AG08396 (cell line): Measurements from ENCODE around the gene HCFC2.

ENCODE experiments used
- DNase-seq: peaks from one replicate; pipeline ENCODE4 v3.0.0; 2012; ENCODE audit warnings: low spot score, mixed read lengths

HCFC2 gene

DNA sequence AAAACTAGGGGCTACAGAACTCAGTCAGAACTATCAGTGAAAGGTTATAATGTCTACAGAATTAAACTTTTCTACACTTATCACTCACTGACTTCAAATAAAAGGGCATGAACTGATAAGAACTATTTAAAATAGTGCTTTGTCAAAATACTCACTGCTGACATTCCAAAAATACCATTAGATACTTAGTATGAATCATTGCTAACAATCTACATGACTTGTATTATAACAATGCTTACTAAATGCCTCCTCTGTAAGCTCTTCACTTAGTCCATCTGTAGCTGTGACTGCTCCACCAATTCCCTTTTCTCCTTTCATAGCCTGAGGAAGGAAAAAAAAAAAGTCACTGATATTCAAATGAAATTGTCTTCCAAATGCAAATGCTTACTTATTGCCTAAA, 56.7 kb downstream of the HCFC2 start:
- peak; percentile 43 for DNase-seq

DNA sequence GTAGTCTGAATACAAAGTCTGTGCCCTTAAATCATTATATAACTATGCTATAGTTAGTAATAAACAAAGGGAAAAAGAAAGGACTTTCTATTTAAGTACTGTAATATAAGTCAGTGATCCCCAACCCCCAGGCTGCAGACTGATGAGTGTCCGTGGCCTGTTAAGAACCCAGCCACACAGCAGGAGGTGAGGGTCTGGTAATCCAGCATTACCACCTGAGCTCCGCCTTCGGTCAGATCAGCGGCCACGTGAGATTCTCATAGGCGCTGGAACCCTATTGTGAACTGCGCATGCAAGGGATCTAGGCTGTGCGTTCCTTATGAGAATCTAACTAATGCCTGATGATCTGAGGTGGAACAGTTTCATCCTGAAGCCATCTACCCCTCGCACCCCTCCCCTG, 58.0 kb downstream of the HCFC2 start:
- no peak for DNase-seq

DNA sequence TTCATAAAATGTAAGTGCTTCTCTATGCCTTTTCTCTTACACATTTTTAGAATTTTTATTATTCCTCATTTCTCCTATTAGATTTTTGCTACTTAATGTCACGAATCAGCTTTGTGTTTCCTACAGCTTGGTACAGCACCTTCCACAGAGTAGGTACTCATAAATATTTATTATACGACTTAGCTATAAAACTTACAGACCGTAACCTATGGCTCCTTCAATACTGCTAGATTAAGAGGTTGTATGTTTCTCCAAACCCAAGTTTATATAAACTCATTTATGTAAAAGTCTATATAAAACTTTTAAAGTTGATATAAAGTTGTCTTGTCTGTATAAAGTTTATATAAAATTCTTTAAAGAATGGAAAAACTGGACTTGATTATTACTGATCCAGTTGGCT, 62.2 kb downstream of the HCFC2 start:
- no peak for DNase-seq

DNA sequence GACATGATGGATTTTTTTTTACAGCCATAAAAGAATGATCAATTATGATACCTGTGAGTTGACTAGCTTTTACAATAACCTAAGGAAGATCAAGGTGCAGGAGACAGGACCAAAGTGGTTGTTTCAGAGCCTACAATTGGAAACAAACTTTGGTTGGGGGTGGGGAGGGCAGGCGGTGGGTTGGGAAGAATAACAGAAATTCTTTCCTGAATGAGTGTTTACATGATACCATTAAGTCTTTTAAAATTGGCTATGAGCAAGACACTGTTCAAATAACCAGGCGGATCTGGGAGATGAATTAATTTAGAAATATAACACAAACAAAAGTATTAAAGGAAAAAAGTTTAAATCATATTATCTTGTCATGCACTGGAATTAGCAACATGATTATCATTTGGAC, 66.4 kb downstream of the HCFC2 start:
- DNase-seq, result no peak

DNA sequence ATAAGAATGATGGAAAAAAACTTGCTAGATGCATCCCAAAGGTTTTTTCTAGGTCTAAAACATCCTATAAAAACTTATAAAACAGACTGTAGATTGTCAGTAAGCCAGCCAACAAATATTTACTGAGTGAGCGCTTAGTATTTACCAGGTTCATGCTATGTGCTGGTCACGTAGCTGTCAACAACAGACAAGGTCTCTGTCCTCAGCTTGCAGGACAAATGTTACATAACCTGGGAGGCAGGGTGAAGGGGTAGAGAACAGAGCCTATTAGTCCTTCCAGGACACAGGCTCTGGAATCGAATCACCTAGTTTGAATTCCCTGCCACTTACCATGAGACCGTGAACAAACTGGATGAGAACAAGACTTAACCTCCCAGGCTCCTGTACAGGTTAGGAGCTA, 67.3 kb downstream of the HCFC2 start:
- DNase-seq, result no peak

DNA sequence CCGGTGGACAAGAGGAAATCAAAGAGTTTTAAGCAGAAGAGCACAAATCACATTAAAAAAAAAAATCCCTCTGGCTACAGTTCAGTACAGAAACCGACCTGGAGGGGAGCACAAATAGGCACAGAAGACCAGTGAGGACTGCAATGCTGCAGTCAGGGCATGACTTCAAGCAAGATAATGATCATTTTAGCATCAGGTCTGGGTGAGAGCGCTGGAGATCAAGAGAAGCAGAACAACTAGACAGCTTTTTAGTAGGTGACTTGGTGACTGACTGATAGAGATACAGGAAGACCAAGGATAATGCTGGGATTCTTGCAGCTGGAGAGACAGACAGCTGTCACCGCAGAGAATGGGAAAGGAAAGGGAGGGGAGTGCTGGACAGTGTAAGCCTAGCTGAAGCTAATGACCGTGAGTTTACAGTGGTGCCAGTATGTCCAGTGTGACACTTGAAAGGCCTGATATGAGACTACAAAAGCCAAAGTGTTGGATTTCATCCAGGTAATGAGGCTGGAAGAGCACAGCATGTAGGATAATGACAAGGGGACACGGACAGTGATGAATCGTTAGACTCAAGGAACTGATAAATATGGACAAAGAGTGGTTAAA, 68.1 kb downstream of the HCFC2 start:
- DNase-seq, result no peak

DNA sequence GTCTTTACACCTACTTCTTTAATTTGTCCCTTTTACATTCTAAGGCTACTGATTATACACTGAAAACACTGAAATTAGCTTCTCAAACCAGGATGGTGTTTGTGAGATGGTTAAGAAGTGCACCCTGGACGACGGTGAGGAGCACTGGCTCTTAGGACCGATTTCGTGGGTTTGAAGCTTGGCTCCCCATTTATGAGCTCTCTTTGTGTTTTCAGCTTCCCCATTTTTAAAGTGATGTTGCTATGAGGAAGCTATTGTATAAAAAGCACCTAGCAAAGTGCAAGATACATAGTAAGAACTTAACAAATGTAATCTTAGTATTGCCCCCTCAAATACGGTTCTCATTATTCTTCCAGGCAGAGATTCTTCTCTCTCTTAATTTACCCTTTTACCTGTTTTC, 69.0 kb downstream of the HCFC2 start:
- no peak for DNase-seq

DNA sequence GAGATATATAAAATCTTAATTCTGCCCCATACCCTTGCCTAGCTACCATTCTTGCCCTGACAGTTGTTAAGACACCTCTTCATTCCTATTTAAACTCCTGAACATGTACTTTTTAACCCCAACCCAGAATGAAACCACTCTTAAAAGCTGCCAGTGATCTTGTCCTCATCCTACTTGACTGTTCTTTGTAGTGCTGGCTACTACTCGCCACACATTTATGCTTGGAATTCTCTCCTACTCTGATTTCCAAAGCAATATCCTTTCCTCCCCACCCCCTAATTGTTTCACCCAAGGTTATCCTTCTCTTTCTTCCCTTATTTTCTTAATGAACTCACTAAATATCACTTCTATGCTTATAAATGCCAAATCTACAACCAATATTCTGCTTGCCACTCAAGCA, 69.5 kb downstream of the HCFC2 start:
- DNase-seq, result no peak

DNA sequence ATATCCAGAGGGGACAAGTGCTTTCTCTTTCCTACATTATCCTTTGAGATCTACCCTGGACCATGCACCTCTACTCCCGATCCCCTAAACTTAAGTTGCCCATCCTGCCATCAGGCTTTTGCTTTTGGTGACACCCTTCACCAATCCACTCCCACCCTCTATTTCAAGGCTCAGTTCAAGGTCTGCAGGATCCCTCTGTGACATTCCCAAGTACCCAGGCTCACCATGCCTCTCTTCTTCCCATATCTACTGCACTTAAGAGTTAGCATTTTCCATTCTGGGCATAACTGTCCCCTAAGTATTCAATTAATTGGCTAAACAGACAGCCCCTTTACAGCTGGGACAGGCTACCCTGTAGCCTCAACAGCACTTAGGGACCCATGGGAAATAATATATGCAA, 70.6 kb downstream of the HCFC2 start:
- no peak for DNase-seq

DNA sequence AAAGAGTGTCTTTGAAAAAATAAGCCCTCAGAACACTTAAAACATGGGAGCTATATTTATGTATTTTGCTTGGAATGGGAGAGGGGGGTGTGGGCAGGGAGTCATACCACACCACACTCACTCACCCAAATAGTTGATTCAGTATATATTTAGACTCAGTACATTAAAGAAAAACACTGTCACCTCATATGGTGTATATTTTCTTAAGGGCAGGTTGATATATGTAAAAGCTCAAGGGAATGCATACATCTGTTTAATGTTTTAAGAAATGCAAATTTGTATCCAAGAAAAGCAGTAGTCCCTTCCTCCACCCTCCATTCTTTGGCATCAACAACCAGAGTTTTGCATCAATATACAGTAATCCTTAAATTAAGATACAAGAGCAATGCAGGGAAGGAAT, 72.2 kb downstream of the HCFC2 start:
- peak; percentile 23 for DNase-seq

DNA sequence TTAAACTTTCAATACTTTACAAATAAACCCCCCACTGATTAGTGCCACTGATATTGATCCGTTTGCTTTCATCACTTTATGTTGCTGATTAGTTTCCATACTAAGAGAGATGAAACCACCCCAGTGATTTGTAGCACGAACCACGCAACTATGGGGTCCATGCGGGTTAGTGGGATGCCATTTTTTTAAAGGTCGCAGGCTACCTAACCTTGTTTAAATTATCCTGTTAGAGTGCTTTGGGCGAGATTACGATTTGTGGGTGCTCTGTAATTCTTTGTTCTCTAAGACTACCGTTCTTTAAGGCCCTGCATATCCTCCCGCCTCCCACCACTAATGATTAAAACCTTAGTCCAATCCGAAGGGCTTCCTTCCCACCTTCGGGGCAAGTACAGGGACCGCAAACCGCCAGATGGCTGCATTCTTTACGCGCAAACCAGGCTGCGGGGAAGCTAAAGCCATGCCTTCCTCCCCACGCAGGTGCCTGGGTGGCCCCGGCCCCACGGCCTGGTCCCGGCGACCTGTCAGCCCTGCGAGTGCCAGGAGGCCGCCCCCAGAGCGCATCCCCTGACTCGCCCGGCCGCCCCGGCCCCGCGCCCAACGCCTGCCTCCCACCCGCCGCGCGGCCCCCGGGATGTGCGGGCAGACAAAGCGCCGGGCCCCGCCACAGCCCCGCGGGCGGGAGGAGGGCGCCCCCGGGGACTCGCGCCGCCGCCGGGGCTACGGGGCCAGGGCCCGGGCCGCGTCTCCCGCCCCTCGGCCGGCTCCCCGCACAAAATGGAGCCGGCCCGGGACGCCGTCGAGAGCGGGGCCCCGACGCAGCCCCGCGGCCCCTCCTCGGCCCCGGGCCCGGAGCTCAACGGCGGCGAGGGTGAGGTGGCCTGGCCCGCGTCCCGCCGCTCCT, 72.9 kb downstream of the HCFC2 start:
- peak; percentile 49 for DNase-seq

DNA sequence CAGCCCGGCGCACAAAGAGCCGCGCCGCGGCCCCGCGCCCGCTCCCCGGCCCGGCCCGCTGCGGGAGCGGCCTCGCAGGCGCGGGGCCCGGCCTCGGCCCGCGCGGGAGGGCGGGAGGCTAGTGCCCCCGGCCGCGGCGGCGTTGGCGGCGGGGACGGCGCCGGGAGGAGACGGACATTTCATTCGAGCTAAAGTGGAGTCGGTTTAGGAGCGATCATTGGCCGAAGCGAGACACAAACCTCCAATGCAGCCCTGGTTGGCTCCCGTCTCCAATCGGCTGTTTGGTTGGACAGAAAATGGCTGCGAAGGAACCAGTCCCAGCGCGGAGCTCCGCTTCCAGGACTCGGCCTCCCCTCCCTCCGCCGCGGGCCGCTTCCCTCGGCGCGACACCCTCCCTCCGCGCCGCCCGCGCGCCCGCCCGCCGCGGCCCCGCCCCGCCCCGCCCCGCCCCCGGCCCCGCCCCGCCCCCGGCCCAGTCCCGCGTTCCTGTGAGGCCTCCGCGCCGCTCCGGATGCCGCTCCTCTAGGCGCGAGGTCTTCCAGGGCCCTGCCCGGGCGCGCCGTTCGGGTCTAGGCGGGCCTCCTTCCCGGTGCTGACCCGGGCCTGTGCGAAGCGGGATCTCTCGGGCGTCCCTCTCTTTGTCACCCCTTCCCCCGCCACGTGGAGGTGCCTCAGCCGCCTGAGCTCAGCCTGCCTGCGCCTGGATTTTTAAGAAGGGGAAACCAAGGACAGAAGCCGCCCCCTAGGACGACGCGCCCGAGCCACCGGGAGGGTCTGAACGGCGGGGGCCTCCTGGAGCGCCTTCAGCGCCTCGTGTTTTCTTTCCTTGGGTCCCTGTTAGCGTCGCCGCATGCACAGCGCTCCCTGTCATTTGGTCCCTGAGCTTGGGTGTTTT, 73.8 kb downstream of the HCFC2 start, which contains the start of gene NFYB:
TSS of gene NFYB (minus strand) at position 309 of the 895 bp plus-strand sequence. CDS start 2,757 bp downstream, outside the sequence.
- peak; percentile 98 for DNase-seq

DNA sequence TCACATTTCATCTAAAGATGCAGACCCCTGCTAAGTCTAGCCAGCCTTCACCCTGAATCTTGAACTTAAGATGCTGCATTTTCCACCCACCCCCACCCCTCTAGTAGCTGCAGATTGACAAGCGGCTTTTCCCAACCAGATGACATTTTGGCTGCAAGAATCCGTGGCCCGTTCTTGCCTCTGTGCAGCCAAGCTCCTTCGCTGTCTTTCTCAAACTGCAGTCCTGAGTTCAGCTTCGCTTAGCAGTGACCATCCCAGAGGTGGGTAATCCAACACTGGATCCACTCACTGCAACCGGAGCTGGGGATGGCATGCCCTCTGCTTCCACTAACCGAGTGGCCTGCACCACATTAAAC, 74.4 kb downstream of the HCFC2 start:
- peak; percentile 14 for DNase-seq

DNA sequence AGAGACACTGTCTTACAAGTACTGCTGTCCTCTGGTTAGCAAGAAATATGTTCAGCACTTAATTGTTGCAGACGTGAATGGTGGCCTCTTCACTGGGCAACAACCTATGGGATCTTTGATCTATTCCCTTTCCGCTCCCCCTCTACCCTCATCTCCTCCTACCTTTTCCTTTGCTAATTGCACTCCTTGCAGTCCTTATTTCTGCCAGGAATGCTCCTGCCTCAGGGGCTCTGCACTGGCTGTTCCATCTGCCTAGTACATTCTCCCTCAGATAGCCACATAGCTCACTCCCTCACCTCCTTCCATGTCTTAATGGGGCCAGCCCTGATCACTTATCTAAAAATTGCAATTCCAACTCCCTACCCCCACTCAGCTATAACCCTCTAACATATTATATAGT, 78.2 kb downstream of the HCFC2 start:
- DNase-seq, result no peak

DNA sequence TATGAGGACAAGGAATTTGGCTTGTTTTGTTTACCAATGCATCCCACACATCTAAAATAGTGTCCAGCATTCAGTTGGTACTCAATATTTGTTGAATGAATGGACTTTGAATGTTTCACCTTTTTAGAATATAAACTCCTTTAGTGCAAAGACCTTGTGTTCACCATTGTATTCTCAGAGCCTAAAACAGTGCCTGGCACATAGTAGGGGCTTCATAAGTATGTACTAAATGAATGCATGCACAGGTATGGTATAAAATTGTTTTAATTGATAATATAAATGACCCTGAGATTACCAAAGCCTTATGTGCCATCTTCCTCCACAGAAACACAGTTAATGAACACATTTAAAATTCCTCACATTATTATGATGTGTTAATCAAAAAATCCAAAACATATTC, 78.7 kb downstream of the HCFC2 start:
- DNase-seq, result no peak

DNA sequence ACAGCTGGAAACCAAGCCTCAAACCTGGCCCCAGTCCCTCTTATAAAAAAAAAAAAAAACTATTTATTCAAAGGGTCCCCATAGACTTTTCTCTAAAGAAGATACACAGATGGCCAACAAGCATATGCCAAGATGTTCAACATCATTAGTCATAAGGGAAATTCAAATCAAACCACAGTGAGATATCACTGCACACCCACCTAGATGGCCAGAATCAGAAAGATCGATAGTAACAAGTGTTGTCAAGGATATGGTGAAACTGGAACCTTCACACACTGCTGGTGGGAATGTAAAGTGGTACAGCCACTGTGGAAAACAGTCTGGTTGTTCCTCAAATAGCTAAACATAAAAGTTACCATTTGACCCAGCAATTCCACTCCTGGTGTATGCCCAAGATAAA, 79.6 kb downstream of the HCFC2 start:
- DNase-seq, result no peak

DNA sequence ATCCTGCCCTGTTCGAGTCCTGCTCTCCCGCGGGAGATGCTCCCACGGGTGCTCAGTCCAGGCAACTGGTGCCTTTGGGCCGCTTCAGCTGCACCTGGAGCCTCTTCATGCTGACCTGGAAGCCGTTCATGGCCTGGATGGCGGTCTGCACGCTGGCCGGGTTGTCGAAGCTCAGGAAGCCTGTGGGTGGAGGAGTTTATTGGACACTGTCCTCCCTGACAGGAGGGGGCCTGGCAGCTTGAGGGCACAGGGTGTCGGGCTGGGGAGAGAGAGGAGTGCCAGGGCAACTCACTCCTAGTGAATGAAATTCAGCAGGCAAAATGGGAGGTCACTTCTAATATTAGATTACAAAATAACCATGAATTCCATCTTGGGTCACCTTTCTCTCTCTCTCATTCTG, 83.0 kb downstream of the HCFC2 start:
- DNase-seq, result no peak

DNA sequence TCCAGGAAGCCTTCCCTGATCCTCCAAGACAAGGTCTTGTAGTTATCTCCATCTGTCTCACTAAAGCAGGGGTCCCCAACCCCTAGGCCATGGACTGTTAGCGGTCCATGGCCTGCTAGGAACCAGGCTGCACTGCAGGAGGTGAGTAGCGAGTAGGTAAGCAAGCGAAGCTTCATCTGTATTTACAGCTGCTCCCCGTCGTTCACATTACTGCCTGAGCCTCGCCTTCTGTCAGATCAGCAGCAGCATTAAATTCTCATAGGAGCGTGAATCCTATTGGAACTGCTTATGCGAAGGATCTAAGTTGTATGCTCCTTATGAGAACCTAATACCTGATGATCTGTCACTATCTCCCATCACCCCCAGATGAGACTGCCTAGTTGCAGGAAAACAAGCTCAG, 86.1 kb downstream of the HCFC2 start:
- no peak for DNase-seq

DNA sequence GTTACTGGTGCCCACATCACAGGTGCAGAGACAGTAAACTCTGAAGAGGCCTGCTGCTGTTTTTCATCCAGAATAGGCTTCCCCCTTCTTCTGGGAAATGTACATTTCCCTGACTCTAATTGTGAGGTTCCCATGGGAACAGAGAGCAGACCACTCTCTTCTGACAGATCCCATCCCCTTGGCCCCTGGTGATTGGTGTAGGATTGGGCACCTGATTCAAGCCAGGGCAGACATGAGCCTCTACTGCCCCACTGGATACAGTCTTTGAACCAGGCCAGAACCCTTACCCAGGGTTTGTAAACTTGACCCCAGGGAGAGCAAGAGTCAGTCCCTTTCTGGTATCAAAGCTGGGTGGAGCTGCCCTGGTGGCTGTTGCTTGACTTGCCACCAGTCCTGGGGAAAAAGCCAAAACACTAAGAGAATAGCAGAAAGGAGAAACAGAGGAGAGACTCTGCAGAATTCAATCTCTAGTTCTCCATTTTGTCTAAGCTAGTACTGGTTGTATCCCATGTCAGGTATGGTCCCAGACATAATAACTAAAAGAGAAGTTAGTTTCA, 88.4 kb downstream of the HCFC2 start:
- no peak for DNase-seq

DNA sequence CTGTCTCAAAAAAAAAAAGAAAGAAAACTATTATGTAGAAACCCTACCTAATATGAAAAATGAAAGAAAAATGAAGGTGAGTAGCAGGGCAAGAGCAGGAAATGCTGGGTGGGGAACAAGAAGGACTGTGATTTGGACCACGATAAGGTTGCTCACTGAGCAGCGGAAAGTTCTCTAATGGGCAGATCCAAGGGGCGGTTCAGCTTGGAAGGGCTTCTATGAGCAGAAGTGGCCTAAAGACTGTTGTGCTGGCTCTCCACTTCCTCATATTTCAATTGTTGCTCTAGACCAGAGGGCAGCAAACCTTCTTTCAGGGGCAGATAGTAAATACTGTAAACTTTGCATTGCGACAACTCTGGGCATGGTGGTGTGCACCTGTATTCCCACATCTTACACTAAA, 90.0 kb downstream of the HCFC2 start:
- no peak for DNase-seq

DNA sequence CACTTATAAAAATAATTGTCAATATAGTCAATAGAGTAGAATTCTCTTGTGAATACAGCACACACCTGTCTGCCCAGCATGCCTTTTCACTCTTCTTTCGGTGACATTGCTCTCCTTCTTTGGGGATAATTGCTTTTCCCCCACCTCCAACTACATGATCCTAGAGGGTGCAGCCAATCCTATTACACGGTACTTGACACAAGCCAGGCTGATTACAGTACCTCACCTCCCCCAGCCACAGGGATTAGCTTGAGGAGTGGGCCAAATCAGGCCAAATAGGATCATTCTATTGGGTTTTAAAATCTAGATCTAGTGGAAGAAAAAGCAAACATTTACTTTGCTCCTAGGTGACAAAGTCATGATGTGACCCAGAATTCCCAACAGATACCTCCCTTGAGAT, 90.5 kb downstream of the HCFC2 start:
- DNase-seq, result no peak
